GM12878 (cell line): Measurements from ENCODE around the gene KMT2E. TPM values are rescaled to one million over a fixed set of nuclear protein-coding genes. Genes with fewer than 3 reads are reported as not detected.

Source experiments
- CHD1 ChIP-seq: IDR thresholded peaks from 2 replicates; pipeline ENCODE4 v1.6.1; 2012; ENCODE audit warnings: low read depth, low read length, improper control_type of control experiment
- CHD4 ChIP-seq: fragments of 200-600 bp; sonication (generic); IDR thresholded peaks from 2 replicates; pipeline ENCODE4 v1.6.1; 2016; ENCODE audit warnings: mild to moderate bottlenecking
- ELK1 ChIP-seq: IDR thresholded peaks from 2 replicates; pipeline ENCODE4 v1.6.1; 2012; ENCODE audit warnings: low read depth, low read length, improper control_type of control experiment
- IKZF1 ChIP-seq: fragments of 450-650 bp; conservative IDR thresholded peaks from 2 replicates; pipeline ENCODE4 v1.6.1; 2017; ENCODE audit warnings: antibody characterized with exemption, mild to moderate bottlenecking
- IRF3 ChIP-seq: fragments of 450-650 bp; IDR thresholded peaks from 2 replicates; pipeline ENCODE4 v1.6.1; 2014; ENCODE audit warnings: mild to moderate bottlenecking
- JUNB ChIP-seq: IDR thresholded peaks from 2 replicates; pipeline ENCODE4 v1.6.1; 2016; ENCODE audit warnings: antibody characterized with exemption, mild to moderate bottlenecking
- KDM1A ChIP-seq: fragments of 200-600 bp; sonication (generic); IDR thresholded peaks from 2 replicates; pipeline ENCODE4 v1.6.1; 2016; ENCODE audit warnings: borderline replicate concordance
- PBX3 ChIP-seq: IDR thresholded peaks from 2 replicates; pipeline ENCODE4 v1.6.1; 2011; ENCODE audit warnings: mild to moderate bottlenecking, low read depth, low read length, moderate library complexity; ENCODE audit not compliant: insufficient replicate concordance
- RAD51 ChIP-seq: fragments of 450-650 bp; IDR thresholded peaks from 2 replicates; pipeline ENCODE4 v1.6.1; 2016; ENCODE audit warnings: moderate library complexity, mild to moderate bottlenecking, inconsistent platforms
- RUNX3 ChIP-seq: IDR thresholded peaks from 2 replicates; pipeline ENCODE4 v1.6.1; 2012; ENCODE audit warnings: low read length, inconsistent platforms
- USF1 ChIP-seq: IDR thresholded peaks from 2 replicates; pipeline ENCODE4 v1.6.1; 2011; ENCODE audit warnings: borderline replicate concordance, low read depth, mild to moderate bottlenecking, moderate library complexity, mixed read lengths, low read length; ENCODE audit not compliant: insufficient read depth; ENCODE audit errors: extremely low read length
- ZBTB40 ChIP-seq: fragments of 450-650 bp; IDR thresholded peaks from 2 replicates; pipeline ENCODE4 v1.6.1; 2016; ENCODE audit warnings: mild to moderate bottlenecking, moderate library complexity, borderline replicate concordance
- polyA plus RNA-seq, 11 experiments: library from polyadenylated mRNA; depleted of rRNA in 4 of 11; unstranded in 6 of 11; stranded (reverse) in 5 of 11; fragments of >200 nt; fragmentation: Nextera tagmentation in 4 of 11; fragmentation: Illumina TruSeq in 1 of 11; extraction: Ambion mirVana in 4 of 11; extraction: Trizol in 1 of 11; gene quantifications; 1 replicate in 1 of 11; 2 replicates in 10 of 11; pipeline versions ENCODE4 v1.2.1 to v1.2.3, GENCODE V29; 2011 to 2016; ENCODE audit warnings: inconsistent platforms in 2 of 11, missing spikeins in 2 of 11, low read depth in 1 of 11
- total RNA-seq, 4 experiments: library from RNA; depleted of rRNA in 3 of 4; stranded (reverse); fragments of >200 nt in 3 of 4; fragmentation: Illumina TruSeq in 1 of 4; extraction: Trizol in 1 of 4; gene quantifications; 2 replicates each; pipeline versions ENCODE4 v1.2.1 to v1.2.3, GENCODE V29; 2013 to 2021
- TF ChIP-seq, protein P1 (sequence below): IDR thresholded peaks from 2 replicates; pipeline ENCODE4 v1.6.1; 2011; ENCODE audit warnings: low read depth, low read length, improper control_type of control experiment, borderline replicate concordance
- TF ChIP-seq, protein P2 (sequence below): IDR thresholded peaks from 2 replicates; pipeline ENCODE4 v1.6.1; 2012; ENCODE audit warnings: mild to moderate bottlenecking, low read depth, low read length

KMT2E gene
- total and polyA plus RNA-seq, 10 of the 15 experiments (the other 5 are each of a cell fraction or from before 2014, with no cell fraction given): 13.2 to 68.1 (median 34.1) TPM

DNA sequence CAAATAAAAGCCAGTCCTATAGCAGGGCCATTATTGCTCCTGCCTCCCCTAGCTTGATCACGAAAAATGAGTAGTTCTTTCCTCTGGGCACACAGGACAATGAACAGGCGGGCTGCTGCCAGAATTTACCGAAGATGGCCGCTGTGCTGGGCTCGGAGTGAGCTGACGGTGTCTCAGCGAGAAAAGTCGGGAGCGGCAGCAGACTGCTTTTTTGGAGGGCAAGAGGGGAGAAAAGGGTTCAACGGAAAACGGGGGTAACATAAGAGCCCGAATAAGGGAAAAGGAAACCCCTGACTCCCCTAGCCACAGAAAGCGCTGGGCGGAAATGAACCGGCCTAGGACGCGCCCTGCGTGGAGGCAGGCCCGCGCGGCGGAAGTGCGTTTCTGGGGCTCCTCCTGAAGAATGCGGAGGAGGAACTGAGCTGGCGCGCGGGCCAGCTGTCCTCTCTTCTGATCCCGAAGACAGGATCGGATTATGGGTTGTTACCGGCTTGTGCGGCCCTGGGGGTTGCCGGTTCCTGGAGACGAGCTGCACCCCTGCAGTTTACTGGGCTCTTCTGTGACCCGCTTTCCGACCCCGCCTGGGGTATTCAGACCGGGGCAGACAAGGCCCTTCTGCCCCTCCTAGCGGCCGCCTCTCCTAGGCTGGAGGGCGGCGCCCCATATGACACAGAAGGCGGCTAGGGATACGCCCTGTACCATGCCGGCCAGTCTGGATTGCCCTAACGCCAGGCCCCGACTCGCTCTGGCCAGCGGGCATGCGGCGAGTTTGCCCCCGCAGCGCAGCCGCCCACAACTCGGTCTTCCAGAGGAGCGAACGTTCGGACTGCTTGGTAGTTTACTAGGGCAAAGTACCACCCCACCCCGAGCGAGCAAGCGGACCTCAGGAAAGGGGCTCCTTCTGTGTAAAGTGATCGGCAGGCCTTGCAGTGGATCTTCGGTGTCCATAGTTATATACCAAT lies 30.1 kb upstream of the KMT2E start (continued):
- TF ChIP-seq, protein P1, sequence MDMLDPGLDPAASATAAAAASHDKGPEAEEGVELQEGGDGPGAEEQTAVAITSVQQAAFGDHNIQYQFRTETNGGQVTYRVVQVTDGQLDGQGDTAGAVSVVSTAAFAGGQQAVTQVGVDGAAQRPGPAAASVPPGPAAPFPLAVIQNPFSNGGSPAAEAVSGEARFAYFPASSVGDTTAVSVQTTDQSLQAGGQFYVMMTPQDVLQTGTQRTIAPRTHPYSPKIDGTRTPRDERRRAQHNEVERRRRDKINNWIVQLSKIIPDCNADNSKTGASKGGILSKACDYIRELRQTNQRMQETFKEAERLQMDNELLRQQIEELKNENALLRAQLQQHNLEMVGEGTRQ: no peak
- peak; percentile 72; the same call in 1 of the 2 replicates for TF ChIP-seq ELK1
- TF ChIP-seq IKZF1: peak; percentile 87
- no peak for TF ChIP-seq USF1
- no peak for TF ChIP-seq KDM1A
- TF ChIP-seq RAD51: no peak
- peak; percentile 65 for TF ChIP-seq RUNX3
- no peak for TF ChIP-seq PBX3
- no peak for TF ChIP-seq CHD1
- TF ChIP-seq JUNB: no peak
- no peak for TF ChIP-seq IRF3
- TF ChIP-seq, protein P2, sequence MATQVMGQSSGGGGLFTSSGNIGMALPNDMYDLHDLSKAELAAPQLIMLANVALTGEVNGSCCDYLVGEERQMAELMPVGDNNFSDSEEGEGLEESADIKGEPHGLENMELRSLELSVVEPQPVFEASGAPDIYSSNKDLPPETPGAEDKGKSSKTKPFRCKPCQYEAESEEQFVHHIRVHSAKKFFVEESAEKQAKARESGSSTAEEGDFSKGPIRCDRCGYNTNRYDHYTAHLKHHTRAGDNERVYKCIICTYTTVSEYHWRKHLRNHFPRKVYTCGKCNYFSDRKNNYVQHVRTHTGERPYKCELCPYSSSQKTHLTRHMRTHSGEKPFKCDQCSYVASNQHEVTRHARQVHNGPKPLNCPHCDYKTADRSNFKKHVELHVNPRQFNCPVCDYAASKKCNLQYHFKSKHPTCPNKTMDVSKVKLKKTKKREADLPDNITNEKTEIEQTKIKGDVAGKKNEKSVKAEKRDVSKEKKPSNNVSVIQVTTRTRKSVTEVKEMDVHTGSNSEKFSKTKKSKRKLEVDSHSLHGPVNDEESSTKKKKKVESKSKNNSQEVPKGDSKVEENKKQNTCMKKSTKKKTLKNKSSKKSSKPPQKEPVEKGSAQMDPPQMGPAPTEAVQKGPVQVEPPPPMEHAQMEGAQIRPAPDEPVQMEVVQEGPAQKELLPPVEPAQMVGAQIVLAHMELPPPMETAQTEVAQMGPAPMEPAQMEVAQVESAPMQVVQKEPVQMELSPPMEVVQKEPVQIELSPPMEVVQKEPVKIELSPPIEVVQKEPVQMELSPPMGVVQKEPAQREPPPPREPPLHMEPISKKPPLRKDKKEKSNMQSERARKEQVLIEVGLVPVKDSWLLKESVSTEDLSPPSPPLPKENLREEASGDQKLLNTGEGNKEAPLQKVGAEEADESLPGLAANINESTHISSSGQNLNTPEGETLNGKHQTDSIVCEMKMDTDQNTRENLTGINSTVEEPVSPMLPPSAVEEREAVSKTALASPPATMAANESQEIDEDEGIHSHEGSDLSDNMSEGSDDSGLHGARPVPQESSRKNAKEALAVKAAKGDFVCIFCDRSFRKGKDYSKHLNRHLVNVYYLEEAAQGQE: no peak
- no peak for TF ChIP-seq CHD4
- peak; percentile 90 for TF ChIP-seq ZBTB40
